Testis (tissue), 2 donors: ENCODE results near the gene FERMT1.

Source experiments
- CTCF ChIP-seq, 3 experiments: fragments of 450-650 bp in 2 of 3; fragments of 200-600 bp in 1 of 3; sonication (generic) in 1 of 3; IDR thresholded peaks; one replicate each; pipeline ENCODE4 v1.5.1; 2016 to 2019; ENCODE audit warnings: antibody characterized with exemption in 3 of 3, mild to moderate bottlenecking in 2 of 3, moderate library complexity in 1 of 3
- POLR2A ChIP-seq: fragments of 450-650 bp; IDR thresholded peaks from one replicate; pipeline ENCODE4 v1.6.1; 2017; ENCODE audit warnings: antibody characterized with exemption, mild to moderate bottlenecking, moderate library complexity

GRCh38 chr20:6140947-6141346 lies 18.1 kb upstream of the FERMT1 start:
- TF ChIP-seq CTCF (IDR thresholded peaks at IDR 0.05), result no peak
- TF ChIP-seq POLR2A, result no peak
